ENCODE results near the gene HECTD2.

- TF ChIP-seq CTCF (IDR thresholded peaks at IDR 0.05): no peak
- TF ChIP-seq POLR2A (IDR thresholded peaks at IDR 0.05): no peak
Observed at GRCh38 chr10:91520661-91521060, 110.5 kb downstream of the HECTD2 start.
